ENCODE measurements around the gene NCOA6.

The NCOA6 gene

DNA sequence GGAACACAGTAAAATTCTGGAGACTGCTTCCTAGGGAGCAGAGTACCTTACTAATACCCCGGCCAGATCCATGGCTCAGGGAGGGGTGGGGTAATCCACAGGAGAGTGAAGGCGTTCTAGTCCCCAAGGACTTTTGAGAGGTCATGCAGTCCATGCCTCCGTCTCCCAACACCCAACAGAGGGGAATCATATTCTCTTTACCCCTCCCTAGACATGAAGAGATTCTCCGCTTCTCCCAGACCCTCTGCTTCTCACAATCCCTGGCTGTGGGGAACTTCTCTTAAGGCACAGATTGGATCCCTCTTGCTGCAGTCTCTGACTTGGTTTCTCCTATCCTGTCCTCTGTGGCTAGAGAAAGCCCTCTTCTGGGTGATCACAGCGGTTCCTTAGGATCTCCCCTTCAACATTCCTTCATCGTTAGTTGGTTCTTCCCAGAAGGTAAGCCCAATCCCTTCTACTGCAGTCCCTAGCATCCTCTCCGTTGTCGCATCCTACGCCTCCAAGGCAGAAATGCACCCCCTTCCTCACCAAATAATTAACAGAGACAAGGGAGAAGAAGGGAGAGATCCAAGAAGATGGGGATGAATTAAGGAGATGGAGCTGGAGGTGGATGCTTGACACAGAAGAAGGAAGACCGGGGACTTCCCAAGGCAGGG, 46.6 kb upstream of the NCOA6 start:
- DNase-seq: no peak

DNA sequence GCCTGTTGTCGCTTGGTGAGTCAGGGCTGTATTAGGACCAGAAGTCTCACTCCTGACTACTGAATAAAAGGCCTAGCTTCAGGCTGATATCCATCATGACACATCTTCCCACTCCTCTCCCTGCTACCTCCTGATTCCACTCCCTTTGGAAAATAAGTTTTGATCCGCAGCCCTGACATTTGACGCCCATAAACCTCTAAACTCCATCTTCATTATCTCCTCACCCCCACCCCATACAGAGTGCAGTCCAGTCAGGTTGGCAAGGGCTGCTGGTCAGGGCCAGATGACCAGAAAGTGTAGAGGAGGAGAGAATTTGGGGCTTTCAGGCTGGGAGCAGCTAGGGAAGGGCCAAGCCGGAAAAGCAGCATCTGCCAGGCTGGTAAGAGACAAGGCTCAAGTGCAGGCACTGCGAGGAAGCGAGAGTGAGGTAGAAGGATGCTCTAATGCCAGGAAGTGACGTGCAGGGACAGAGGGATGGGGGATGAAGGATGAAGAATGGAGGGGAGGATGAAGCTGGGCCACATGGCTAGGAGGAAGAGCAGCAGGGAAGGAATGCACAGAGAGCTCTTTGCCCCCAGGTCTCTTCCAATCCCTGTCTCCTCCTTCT, 46.0 kb upstream of the NCOA6 start:
- Histone ChIP-seq H3K4me3 (peak overlapping the region; percentile 73 to 77), H3K4me1 (peaks cover 0 to 39% (median 23%) of the 10 kb centered on the region in 4 donors), H3K36me3 (peaks cover 0 to 6% (median 0%) of the 10 kb centered on the region in 3 donors), H3K9me3 (no peaks in the 10 kb centered on the region), H3K27me3 (no peaks in the 10 kb centered on the region), H3K27ac (peak overlapping the region; percentile 79 to 83)
- intact Hi-C loops (cut with DNase I; ENCODE audit: low total_unique reads): loop anchor here (5.0 kb wide), 1 partner anchor 221 kb away; the partner anchor contains the start of gene TRPC4AP
- TF ChIP-seq, protein P1, sequence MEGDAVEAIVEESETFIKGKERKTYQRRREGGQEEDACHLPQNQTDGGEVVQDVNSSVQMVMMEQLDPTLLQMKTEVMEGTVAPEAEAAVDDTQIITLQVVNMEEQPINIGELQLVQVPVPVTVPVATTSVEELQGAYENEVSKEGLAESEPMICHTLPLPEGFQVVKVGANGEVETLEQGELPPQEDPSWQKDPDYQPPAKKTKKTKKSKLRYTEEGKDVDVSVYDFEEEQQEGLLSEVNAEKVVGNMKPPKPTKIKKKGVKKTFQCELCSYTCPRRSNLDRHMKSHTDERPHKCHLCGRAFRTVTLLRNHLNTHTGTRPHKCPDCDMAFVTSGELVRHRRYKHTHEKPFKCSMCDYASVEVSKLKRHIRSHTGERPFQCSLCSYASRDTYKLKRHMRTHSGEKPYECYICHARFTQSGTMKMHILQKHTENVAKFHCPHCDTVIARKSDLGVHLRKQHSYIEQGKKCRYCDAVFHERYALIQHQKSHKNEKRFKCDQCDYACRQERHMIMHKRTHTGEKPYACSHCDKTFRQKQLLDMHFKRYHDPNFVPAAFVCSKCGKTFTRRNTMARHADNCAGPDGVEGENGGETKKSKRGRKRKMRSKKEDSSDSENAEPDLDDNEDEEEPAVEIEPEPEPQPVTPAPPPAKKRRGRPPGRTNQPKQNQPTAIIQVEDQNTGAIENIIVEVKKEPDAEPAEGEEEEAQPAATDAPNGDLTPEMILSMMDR (IDR thresholded peaks at IDR 0.05): no peak
- DNase-seq: no peak

More for the DNA sequence above, 46.6 kb upstream of the NCOA6 start:
- Histone ChIP-seq H3K4me1 (peaks cover 0 to 39% (median 25%) of the 10 kb centered on the region in 4 donors), H3K36me3 (peaks cover 0 to 6% (median 0%) of the 10 kb centered on the region in 3 donors), H3K27ac (peak overlapping the region; percentile 79 to 83), H3K27me3 (no peaks in the 10 kb centered on the region), H3K9me3 (no peaks in the 10 kb centered on the region), H3K4me3 (peak overlapping the region; percentile 73 to 77)
- TF ChIP-seq, protein P1 (IDR thresholded peaks at IDR 0.05): no peak
- intact Hi-C loops (cut with DNase I; ENCODE audit: low total_unique reads): loop anchor here (2.0 to 5.0 kb wide), 2 partner anchors 85 to 220 kb away; partner anchors contain the start of gene TRPC4AP

DNA sequence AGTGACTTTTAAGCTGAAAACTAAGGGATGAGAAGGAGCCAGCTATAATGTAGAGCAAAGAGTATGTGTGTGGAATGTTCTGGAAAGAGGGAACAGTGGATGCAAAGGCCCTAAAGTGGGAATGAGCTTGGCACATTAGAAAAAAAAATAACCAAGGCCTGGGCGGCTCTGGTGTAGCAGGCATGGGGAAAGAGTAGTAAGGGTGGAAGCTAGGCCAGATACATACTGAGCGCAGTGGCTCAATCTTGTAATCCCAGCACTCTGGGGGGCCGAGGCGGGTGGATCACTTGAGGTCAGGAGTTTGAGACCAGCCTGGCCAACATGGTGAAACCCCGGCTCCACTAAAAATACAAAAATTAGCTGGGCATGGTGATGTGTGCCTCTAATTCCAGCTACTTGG, 38.8 kb upstream of the NCOA6 start:
- Histone ChIP-seq H3K4me1 (no peaks in the 10 kb centered on the region), H3K27me3 (no peaks in the 10 kb centered on the region), H3K27ac (no peak overlapping the region), H3K36me3 (peaks cover 0 to 45% (median 17%) of the 10 kb centered on the region in 3 donors), H3K4me3 (no peak overlapping the region), H3K9me3 (no peaks in the 10 kb centered on the region)
- intact Hi-C loops (cut with DNase I; ENCODE audit: low total_unique reads): no loop called here
- TF ChIP-seq, protein P1 (IDR thresholded peaks at IDR 0.05): no peak
- no peak for DNase-seq

DNA sequence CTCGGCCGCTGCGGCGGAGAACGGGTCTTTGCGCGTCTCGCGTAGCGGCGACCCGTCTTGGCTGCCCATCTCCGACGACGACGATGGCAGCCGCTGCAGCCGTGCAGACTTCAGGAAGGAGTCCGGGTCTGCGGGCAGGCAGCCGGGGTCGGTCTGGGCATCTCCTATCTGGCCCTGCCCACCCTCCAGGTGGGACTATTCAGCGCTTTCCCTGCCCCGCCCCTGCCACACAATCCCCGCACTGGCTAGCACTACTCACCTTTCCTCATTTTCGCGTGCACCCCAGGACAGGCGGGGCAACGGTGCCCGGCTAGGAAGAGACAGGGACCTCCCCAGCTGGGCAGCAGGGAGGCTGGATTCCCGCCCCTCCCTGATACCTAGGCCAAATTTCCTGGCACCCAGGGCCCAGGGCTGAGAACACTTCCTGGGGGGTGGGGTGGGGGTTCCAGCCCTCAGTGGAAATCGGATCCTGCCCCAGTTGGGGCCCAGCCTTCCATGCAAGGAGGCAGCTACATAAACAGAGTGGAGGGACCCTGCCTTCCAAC, 38.0 kb upstream of the NCOA6 start:
- H3K4me1 ChIP-seq: no peaks in the 10 kb centered on the region
- H3K27me3 ChIP-seq: no peaks in the 10 kb centered on the region
- TF ChIP-seq, protein P1 (IDR thresholded peaks at IDR 0.05): no peak
- no peak overlapping the region for H3K27ac ChIP-seq
- intact Hi-C loops (cut with DNase I; ENCODE audit: low total_unique reads): no loop called here
- DNase-seq: no peak
- no peak overlapping the region for H3K4me3 ChIP-seq
- no peaks in the 10 kb centered on the region for H3K9me3 ChIP-seq
- peaks cover 0 to 51% (median 24%) of the 10 kb centered on the region in 3 donors for H3K36me3 ChIP-seq

DNA sequence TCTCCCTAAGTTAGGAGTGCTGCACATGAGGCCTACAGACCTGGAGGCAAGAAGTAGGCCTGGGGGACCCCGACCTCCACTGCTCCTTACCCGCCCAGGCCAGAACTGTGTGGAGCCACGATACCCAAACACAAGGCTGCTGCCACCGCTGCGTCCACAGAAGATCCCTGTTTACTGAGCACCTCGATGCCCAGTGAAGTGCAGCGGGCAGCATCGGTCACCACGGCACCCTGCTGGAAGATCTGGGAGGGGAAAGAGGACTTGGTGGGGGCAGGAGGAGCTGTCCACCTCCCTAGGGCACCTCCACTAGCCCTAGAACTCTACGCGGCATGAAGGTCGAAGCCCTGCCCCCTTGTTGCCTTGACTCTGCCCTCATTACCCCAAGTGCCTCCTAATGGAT, 37.3 kb upstream of the NCOA6 start:
- intact Hi-C loops (cut with DNase I; ENCODE audit: low total_unique reads): no loop called here
- DNase-seq: no peak
- TF ChIP-seq, protein P1 (IDR thresholded peaks at IDR 0.05): no peak
- H3K9me3 ChIP-seq: no peaks in the 10 kb centered on the region
- no peak overlapping the region for H3K27ac ChIP-seq
- H3K27me3 ChIP-seq: no peaks in the 10 kb centered on the region
- H3K4me1 ChIP-seq: no peaks in the 10 kb centered on the region
- no peak overlapping the region for H3K4me3 ChIP-seq
- peaks cover 0 to 55% (median 29%) of the 10 kb centered on the region in 3 donors for H3K36me3 ChIP-seq
